GM10266 (cell line): ENCODE measurements around the gene CNTN2.

Source experiments
- DNase-seq: peaks from one replicate; pipeline ENCODE4 v3.0.0; 2012; ENCODE audit errors: extremely low spot score
- CTCF ChIP-seq: IDR thresholded peaks from 2 replicates; pipeline ENCODE4 v1.5.1; 2012; ENCODE audit warnings: mild to moderate bottlenecking, low read depth; ENCODE audit not compliant: control insufficient read depth, insufficient read depth; ENCODE audit errors: missing control alignments

Gene CNTN2

GRCh38 chr1:205024679-205025078, 18.3 kb upstream of the CNTN2 start:
- DNase-seq = no peak
- no peak for TF ChIP-seq CTCF

- no peak for DNase-seq
- no peak for TF ChIP-seq CTCF
Observed at GRCh38 chr1:205025239-205025638, 17.8 kb upstream of the CNTN2 start.

GRCh38 chr1:205026181-205026580, 16.8 kb upstream of the CNTN2 start:
- TF ChIP-seq CTCF = no peak
- no peak for DNase-seq

GRCh38 chr1:205028390-205028789, 14.6 kb upstream of the CNTN2 start:
- no peak for DNase-seq
- TF ChIP-seq CTCF = no peak

GRCh38 chr1:205028924-205029323, 14.1 kb upstream of the CNTN2 start:
- DNase-seq = no peak
- no peak for TF ChIP-seq CTCF

GRCh38 chr1:205030241-205030640, 12.8 kb upstream of the CNTN2 start:
- DNase-seq = no peak

GRCh38 chr1:205030896-205031295, 12.1 kb upstream of the CNTN2 start:
- no peak for DNase-seq
- TF ChIP-seq CTCF = no peak

More at GRCh38 chr1:205030241-205030640, 12.8 kb upstream of the CNTN2 start:
- TF ChIP-seq CTCF = no peak
